CD8-positive, alpha-beta memory T cell (primary cell): ENCODE data around the gene ZNF444. TPM values are rescaled to one million over a fixed set of nuclear protein-coding genes. Genes with fewer than 3 reads are reported as not detected.
"Not testable (repeated sequence)": the region's sequence is repeated elsewhere in the genome, so short reads cannot be mapped to it uniquely, and the experiment has no call there.

Experiments
- CTCF ChIA-PET: fragments of 350-600 bp; sonication (Branson Sonifier 250); formaldehyde crosslinking; loops from one replicate; lab custom pipeline; 2021; ENCODE audit warnings: antibody characterized with exemption; lab: Charles Lee
- POLR2A ChIA-PET: fragments of 350-600 bp; sonication (Branson Sonifier 250); formaldehyde crosslinking; loops from one replicate; lab custom pipeline; 2021; ENCODE audit warnings: antibody characterized with exemption; lab: Charles Lee
- DNase-seq, 5 donors: peaks; one replicate each; pipeline versions ENCODE4 v3.0.0 to v3.0.0-alpha.2; 2020 to 2022; ENCODE audit warnings: mixed read lengths in 1 of 5
- H3K27ac ChIP-seq: one replicate; pipeline ENCODE4 v1.7.0; 2013; ENCODE audit warnings: low read depth, mild to moderate bottlenecking, low read length, moderate library complexity
- H3K27me3 ChIP-seq: 2 replicates; pipeline ENCODE4 v1.7.0; 2013; ENCODE audit warnings: low read length, mild to moderate bottlenecking; ENCODE audit not compliant: insufficient read depth, poor library complexity, severe bottlenecking
- H3K36me3 ChIP-seq: 2 replicates; pipeline ENCODE4 v1.7.0; 2013; ENCODE audit warnings: mild to moderate bottlenecking, low read length, moderate library complexity; ENCODE audit not compliant: insufficient read depth
- H3K4me1 ChIP-seq: 2 replicates; pipeline ENCODE4 v1.7.0; 2013; ENCODE audit warnings: mild to moderate bottlenecking, low read length, moderate library complexity; ENCODE audit not compliant: insufficient read depth
- H3K4me3 ChIP-seq: 2 replicates; pipeline ENCODE4 v1.7.0; 2013; ENCODE audit warnings: mild to moderate bottlenecking, low read length
- H3K9me3 ChIP-seq: 2 replicates; pipeline ENCODE4 v1.7.0; 2013; ENCODE audit warnings: mild to moderate bottlenecking, low read length
- H3K27ac Mint-ChIP-seq, 8 donors: one replicate each; pipeline ENCODE4 v1.8.0; 2020 to 2021; ENCODE audit warnings: mixed read lengths in 8 of 8, mild to moderate bottlenecking in 6 of 8, inconsistent platforms in 3 of 8, moderate library complexity in 3 of 8
- H3K27me3 Mint-ChIP-seq, 2 donors: one replicate each; pipeline ENCODE4 v1.8.0; 2020 to 2021; ENCODE audit warnings: mixed read lengths in 2 of 2, mild to moderate bottlenecking in 1 of 2, moderate library complexity in 1 of 2
- H3K36me3 Mint-ChIP-seq, 3 donors: one replicate each; pipeline ENCODE4 v1.8.0; 2020 to 2021; ENCODE audit warnings: mixed read lengths in 3 of 3, inconsistent platforms in 1 of 3, mild to moderate bottlenecking in 1 of 3
- H3K4me1 Mint-ChIP-seq, 3 donors: one replicate each; pipeline ENCODE4 v1.8.0; 2020 to 2021; ENCODE audit warnings: mixed read lengths in 3 of 3, inconsistent platforms in 1 of 3, mild to moderate bottlenecking in 1 of 3
- H3K4me3 Mint-ChIP-seq, 7 donors: one replicate each; pipeline ENCODE4 v1.8.0; 2020 to 2021; ENCODE audit warnings: mixed read lengths in 7 of 7, mild to moderate bottlenecking in 6 of 7, moderate library complexity in 4 of 7, inconsistent platforms in 2 of 7
- H3K9me3 Mint-ChIP-seq, 5 donors: one replicate each; pipeline ENCODE4 v1.8.0; 2020 to 2022; ENCODE audit warnings: mixed read lengths in 5 of 5, mild to moderate bottlenecking in 3 of 5, moderate library complexity in 2 of 5, inconsistent platforms in 1 of 5
- polyA plus RNA-seq: library from polyadenylated mRNA; unstranded; fragments of 300-500 nt; fragmentation: Illumina TruSeq; gene quantifications from one replicate; pipeline ENCODE4 v1.2.3, GENCODE V29; 2021
- total RNA-seq, 2 experiments: library from RNA; stranded (reverse); gene quantifications; one replicate each; pipeline ENCODE4 v1.2.3, GENCODE V29; 2021

The ZNF444 gene
- total and polyA plus RNA-seq, 3 experiments from 2014 or later: 19.7 to 26.7 (median 24.9) TPM

- no peaks in the 10 kb centered on the region for H3K9me3 Mint-ChIP-seq
- CTCF ChIA-PET: interaction anchor here (1.1 kb wide), 1 partner anchor 52 kb away, joined by 3 read pairs; no protein-coding TSS in a partner anchor
- Histone ChIP-seq H3K9me3 (no peaks in the 10 kb centered on the region), H3K36me3 (no peaks in the 10 kb centered on the region), H3K27me3 (no peaks in the 10 kb centered on the region), H3K4me3 (no peak overlapping the region), H3K4me1 (peaks cover 5% of the 10 kb centered on the region), H3K27ac (no peak overlapping the region)
- H3K27me3 Mint-ChIP-seq: peaks cover 0 to 2% of the 10 kb centered on the region in 2 donors
- peaks cover 15 to 27% (median 19%) of the 10 kb centered on the region in 3 donors for H3K4me1 Mint-ChIP-seq
- no peak overlapping the region for H3K4me3 Mint-ChIP-seq
- DNase-seq: no peak
- H3K27ac Mint-ChIP-seq: no peak overlapping the region
- POLR2A ChIA-PET: no interaction called here
- H3K36me3 Mint-ChIP-seq: peaks cover 11 to 35% (median 12%) of the 10 kb centered on the region in 3 donors
These were observed 6.2 kb downstream of the ZNF444 start for GRCh38 chr19:56147307-56147706.

DNA sequence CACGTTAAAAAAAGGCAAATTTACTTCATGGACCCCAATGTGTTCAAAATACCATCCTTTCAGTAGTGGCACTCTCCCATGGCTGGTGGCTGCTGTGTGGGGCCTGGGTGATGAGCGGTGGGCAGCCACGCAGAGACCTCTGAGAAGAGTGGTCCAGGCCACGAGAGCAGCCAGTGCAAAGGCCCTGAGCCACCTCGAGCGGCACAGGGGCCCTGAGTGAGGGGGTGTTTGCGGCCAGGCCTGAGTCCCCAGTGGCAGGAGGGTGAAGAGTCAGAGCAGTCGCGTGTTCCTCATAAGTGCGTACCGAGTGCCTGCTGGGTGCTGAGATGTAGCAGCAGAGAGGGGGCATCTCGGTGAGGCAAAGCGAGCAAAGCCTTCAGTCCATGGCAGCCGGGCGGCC lies 7.0 kb downstream of the ZNF444 start:
- ChIA-PET POLR2A (no interaction called here), CTCF (interaction anchor here (1.1 kb wide), 1 partner anchor 53 kb away, joined by 3 read pairs; no protein-coding TSS in a partner anchor)
- no peak overlapping the region for H3K4me3 Mint-ChIP-seq

GRCh38 chr19:56148955-56149655 lies 8.0 kb downstream of the ZNF444 start:
- not testable (repeated sequence) for H3K9me3 Mint-ChIP-seq, H3K27ac Mint-ChIP-seq, H3K27ac ChIP-seq

More for the DNA sequence above, 7.0 kb downstream of the ZNF444 start:
- Mint-ChIP-seq H3K9me3 (no peaks in the 10 kb centered on the region), H3K4me1 (peaks cover 11 to 24% (median 23%) of the 10 kb centered on the region in 3 donors), H3K27me3 (peaks cover 0 to 2% of the 10 kb centered on the region in 2 donors), H3K36me3 (peaks cover 11 to 41% (median 16%) of the 10 kb centered on the region in 3 donors), H3K27ac (peak overlapping the region in 1 of 8 donors; percentile 67)
- H3K4me1 ChIP-seq: no peaks in the 10 kb centered on the region
- H3K27ac ChIP-seq: no peak overlapping the region
- H3K9me3 ChIP-seq: no peaks in the 10 kb centered on the region
- no peaks in the 10 kb centered on the region for H3K27me3 ChIP-seq
- H3K36me3 ChIP-seq: no peaks in the 10 kb centered on the region
- no peak for DNase-seq
- H3K4me3 ChIP-seq: no peak overlapping the region

GRCh38 chr19:56149656-56150038 lies 8.6 kb downstream of the ZNF444 start:
- H3K4me1 ChIP-seq: no peaks in the 10 kb centered on the region
- POLR2A ChIA-PET: no interaction called here

More at GRCh38 chr19:56148955-56149655, 8.0 kb downstream of the ZNF444 start:
- H3K36me3 ChIP-seq, H3K4me3 Mint-ChIP-seq, H3K4me1 ChIP-seq, H3K27me3 Mint-ChIP-seq, DNase-seq, H3K4me3 ChIP-seq, POLR2A ChIA-PET, H3K27me3 ChIP-seq, CTCF ChIA-PET, H3K9me3 ChIP-seq: not testable (repeated sequence)
- Mint-ChIP-seq H3K36me3 (peaks cover 11 to 47% (median 20%) of the 10 kb centered on the region in 3 donors), H3K4me1 (peaks cover 11 to 25% (median 16%) of the 10 kb centered on the region in 3 donors)

GRCh38 chr19:56150358-56150757 lies 9.3 kb downstream of the ZNF444 start:
- POLR2A ChIA-PET: no interaction called here
- Mint-ChIP-seq H3K27me3 (no peaks in the 10 kb centered on the region), H3K27ac (peak overlapping the region in 1 of 8 donors; percentile 4), H3K36me3 (peaks cover 11 to 52% (median 22%) of the 10 kb centered on the region in 3 donors), H3K4me1 (peaks cover 9 to 22% (median 11%) of the 10 kb centered on the region in 3 donors), H3K9me3 (no peaks in the 10 kb centered on the region), H3K4me3 (no peak overlapping the region)
- Histone ChIP-seq H3K27ac (no peak overlapping the region), H3K27me3 (no peaks in the 10 kb centered on the region), H3K36me3 (no peaks in the 10 kb centered on the region), H3K9me3 (no peaks in the 10 kb centered on the region), H3K4me1 (no peaks in the 10 kb centered on the region), H3K4me3 (no peak overlapping the region)
- DNase-seq: no peak
- CTCF ChIA-PET: no interaction called here

More at GRCh38 chr19:56149656-56150038, 8.6 kb downstream of the ZNF444 start:
- no peak for DNase-seq
- no peaks in the 10 kb centered on the region for H3K36me3 ChIP-seq
- H3K9me3 ChIP-seq: no peaks in the 10 kb centered on the region
- Mint-ChIP-seq H3K9me3 (no peaks in the 10 kb centered on the region), H3K4me3 (no peak overlapping the region), H3K27ac (no peak overlapping the region), H3K36me3 (peaks cover 11 to 47% (median 20%) of the 10 kb centered on the region in 3 donors), H3K27me3 (no peaks in the 10 kb centered on the region), H3K4me1 (peaks cover 9 to 22% (median 11%) of the 10 kb centered on the region in 3 donors)
- H3K4me3 ChIP-seq: no peak overlapping the region
- no peaks in the 10 kb centered on the region for H3K27me3 ChIP-seq
- CTCF ChIA-PET: no interaction called here
- H3K27ac ChIP-seq: no peak overlapping the region

GRCh38 chr19:56152644-56153043 lies 11.6 kb downstream of the ZNF444 start:
- H3K4me1 Mint-ChIP-seq: peaks cover 9 to 22% (median 11%) of the 10 kb centered on the region in 3 donors
- Histone ChIP-seq H3K4me1 (no peaks in the 10 kb centered on the region), H3K4me3 (no peak overlapping the region), H3K27ac (no peak overlapping the region), H3K36me3 (no peaks in the 10 kb centered on the region), H3K9me3 (no peaks in the 10 kb centered on the region), H3K27me3 (no peaks in the 10 kb centered on the region)
- H3K27me3 Mint-ChIP-seq: no peaks in the 10 kb centered on the region
- DNase-seq: no peak
- peaks cover 11 to 62% (median 22%) of the 10 kb centered on the region in 3 donors for H3K36me3 Mint-ChIP-seq
- CTCF ChIA-PET: no interaction called here
- no peaks in the 10 kb centered on the region for H3K9me3 Mint-ChIP-seq
- H3K27ac Mint-ChIP-seq: peak overlapping the region in 1 of 8 donors; percentile 91
- POLR2A ChIA-PET: no interaction called here
- H3K4me3 Mint-ChIP-seq: no peak overlapping the region

- peak overlapping the region in 4 of 8 donors; percentile 1 to 66 (median 33) for H3K27ac Mint-ChIP-seq
- no peak overlapping the region for H3K4me3 Mint-ChIP-seq
- H3K27me3 Mint-ChIP-seq: no peaks in the 10 kb centered on the region
- no peak overlapping the region for H3K27ac ChIP-seq
- CTCF ChIA-PET: no interaction called here
- no peak for DNase-seq
- H3K9me3 ChIP-seq: no peaks in the 10 kb centered on the region
- H3K4me1 ChIP-seq: no peaks in the 10 kb centered on the region
- H3K27me3 ChIP-seq: no peaks in the 10 kb centered on the region
- H3K9me3 Mint-ChIP-seq: no peaks in the 10 kb centered on the region
- H3K4me1 Mint-ChIP-seq: peaks cover 8 to 22% (median 11%) of the 10 kb centered on the region in 3 donors
- no peaks in the 10 kb centered on the region for H3K36me3 ChIP-seq
- POLR2A ChIA-PET: no interaction called here
- no peak overlapping the region for H3K4me3 ChIP-seq
- peaks cover 11 to 62% (median 20%) of the 10 kb centered on the region in 3 donors for H3K36me3 Mint-ChIP-seq
These were observed 12.4 kb downstream of the ZNF444 start for GRCh38 chr19:56153507-56153906.

DNA sequence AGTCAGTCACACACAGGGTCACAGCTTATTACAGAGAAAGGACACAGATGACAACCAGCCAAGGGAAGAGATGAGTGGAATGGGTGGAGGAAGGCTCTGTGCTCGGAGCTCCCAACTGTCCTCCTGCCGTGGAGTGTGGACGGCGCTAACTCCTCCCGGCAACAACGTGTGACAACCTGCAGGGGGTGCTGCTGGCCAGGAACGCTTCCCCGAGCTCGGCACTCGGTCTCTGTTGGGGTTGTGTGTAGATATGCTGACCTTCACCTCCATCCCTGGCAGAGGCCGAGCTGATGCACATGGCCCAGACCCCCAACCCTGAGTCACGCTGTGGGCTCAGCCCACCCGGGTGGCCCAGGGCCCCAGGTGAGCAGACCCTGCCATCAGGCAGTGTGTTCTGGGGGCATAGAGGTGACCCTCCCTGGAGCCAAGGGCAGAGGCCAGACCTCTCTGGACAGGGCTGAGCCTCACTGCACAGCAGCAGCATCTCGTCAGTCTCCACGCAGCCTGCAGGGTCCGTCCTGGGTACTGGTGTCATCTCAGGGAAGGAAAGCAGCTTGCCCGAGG lies 14.1 kb downstream of the ZNF444 start:
- H3K27me3 Mint-ChIP-seq: no peaks in the 10 kb centered on the region
- DNase-seq: no peak
- no peaks in the 10 kb centered on the region for H3K27me3 ChIP-seq
- peaks cover 6 to 17% (median 7%) of the 10 kb centered on the region in 3 donors for H3K4me1 Mint-ChIP-seq
- no peaks in the 10 kb centered on the region for H3K4me1 ChIP-seq
- no peak overlapping the region for H3K4me3 ChIP-seq
- H3K9me3 ChIP-seq: no peaks in the 10 kb centered on the region
- peaks cover 6% of the 10 kb centered on the region for H3K36me3 ChIP-seq
- ChIA-PET CTCF (interaction anchor here (1.4 kb wide), 1 partner anchor 17 kb away, joined by 3 read pairs; no protein-coding TSS in a partner anchor), POLR2A (no interaction called here)
- no peaks in the 10 kb centered on the region for H3K9me3 Mint-ChIP-seq
- no peak overlapping the region for H3K27ac ChIP-seq
- H3K36me3 Mint-ChIP-seq: peaks cover 11 to 62% (median 20%) of the 10 kb centered on the region in 3 donors
- H3K4me3 Mint-ChIP-seq: no peak overlapping the region
- H3K27ac Mint-ChIP-seq: peak overlapping the region in 1 of 8 donors; percentile 23
